Prostate gland (tissue), 2 donors: ENCODE results near the gene NARS2. TPM values are rescaled to one million over a fixed set of nuclear protein-coding genes. Genes with fewer than 3 reads are reported as not detected.
"Not testable (repeated sequence)": the region's sequence is repeated elsewhere in the genome, so short reads cannot be mapped to it uniquely, and the experiment has no call there.

Experiments
- DNase-seq: peaks from one replicate; pipeline ENCODE4 v3.0.0-alpha.2; 2019; ENCODE audit warnings: low spot score
- H3K27ac ChIP-seq, 2 donors: fragments of 200-600 bp; sonication (generic); 2 replicates each; pipeline ENCODE4 v1.5.1; 2017 to 2019
- H3K27me3 ChIP-seq: fragments of 200-600 bp; sonication (generic); replicated peaks from 2 replicates; pipeline ENCODE4 v1.5.1; 2019; ENCODE audit not compliant: insufficient read depth
- H3K36me3 ChIP-seq, 2 donors: fragments of 200-600 bp; sonication (generic); 1 replicate in 1 of 2; 2 replicates in 1 of 2; pipeline versions ENCODE4 v1.5.1 to v1.8.1; 2017 to 2019
- H3K4me1 ChIP-seq: fragments of 200-600 bp; sonication (generic); replicated peaks from 2 replicates; pipeline ENCODE4 v1.5.1; 2019
- H3K4me3 ChIP-seq, 2 donors: fragments of 200-600 bp; sonication (generic); 2 replicates each; pipeline ENCODE4 v1.5.1; 2017 to 2019
- H3K9me3 ChIP-seq: fragments of 200-600 bp; sonication (generic); 2 replicates; pipeline ENCODE4 v1.5.1; 2017
- POLR2A ChIP-seq: fragments of 450-650 bp; IDR thresholded peaks from one replicate; pipeline ENCODE4 v1.6.1; 2016; ENCODE audit warnings: antibody characterized with exemption, mild to moderate bottlenecking
- POLR2AphosphoS5 ChIP-seq: sonication (generic); formaldehyde crosslinking; IDR thresholded peaks from one replicate; pipeline ENCODE4 v1.6.1; 2017; ENCODE audit warnings: antibody characterized with exemption
- WGBS: methylation state at CpG from one replicate; pipeline ENCODE4 v1.1.5; 2018; 5-methylcytosine and 5-hydroxymethylcytosine counted together
- intact Hi-C: fragments of 100-400 bp; cut with DNase I; formaldehyde crosslinking; loops from one replicate; pipeline ENCODE4 v1.14.2; 2022
- total RNA-seq, 2 donors: library from RNA; depleted of rRNA; stranded (reverse); fragments of >200 nt; gene quantifications; one replicate each; pipeline ENCODE4 v1.1.0, GENCODE V29; 2016
- TF ChIP-seq, protein P1 (sequence below), 4 experiments: fragments of 200-600 bp in 2 of 4; fragments of 450-650 bp in 2 of 4; sonication (generic) in 2 of 4; IDR thresholded peaks; 1 replicate in 3 of 4; 2 replicates in 1 of 4; pipeline ENCODE4 v1.5.1; 2016 to 2019; ENCODE audit warnings: antibody characterized with exemption in 4 of 4, mild to moderate bottlenecking in 2 of 4, moderate library complexity in 2 of 4

NARS2 gene
- total RNA-seq, 2 donors from 2014 or later: 21.8 to 25.2 TPM

- Histone ChIP-seq H3K4me3 (no peak overlapping the region), H3K27me3 (no peaks in the 10 kb centered on the region), H3K4me1 (no peaks in the 10 kb centered on the region), H3K27ac (no peak overlapping the region), H3K9me3 (no peaks in the 10 kb centered on the region), H3K36me3 (no peaks in the 10 kb centered on the region)
- DNase-seq: no peak
- intact Hi-C loops: no loop called here
- WGBS: 66% methylated on average over 6 of the region's 6 CpGs
- TF ChIP-seq, protein P1, sequence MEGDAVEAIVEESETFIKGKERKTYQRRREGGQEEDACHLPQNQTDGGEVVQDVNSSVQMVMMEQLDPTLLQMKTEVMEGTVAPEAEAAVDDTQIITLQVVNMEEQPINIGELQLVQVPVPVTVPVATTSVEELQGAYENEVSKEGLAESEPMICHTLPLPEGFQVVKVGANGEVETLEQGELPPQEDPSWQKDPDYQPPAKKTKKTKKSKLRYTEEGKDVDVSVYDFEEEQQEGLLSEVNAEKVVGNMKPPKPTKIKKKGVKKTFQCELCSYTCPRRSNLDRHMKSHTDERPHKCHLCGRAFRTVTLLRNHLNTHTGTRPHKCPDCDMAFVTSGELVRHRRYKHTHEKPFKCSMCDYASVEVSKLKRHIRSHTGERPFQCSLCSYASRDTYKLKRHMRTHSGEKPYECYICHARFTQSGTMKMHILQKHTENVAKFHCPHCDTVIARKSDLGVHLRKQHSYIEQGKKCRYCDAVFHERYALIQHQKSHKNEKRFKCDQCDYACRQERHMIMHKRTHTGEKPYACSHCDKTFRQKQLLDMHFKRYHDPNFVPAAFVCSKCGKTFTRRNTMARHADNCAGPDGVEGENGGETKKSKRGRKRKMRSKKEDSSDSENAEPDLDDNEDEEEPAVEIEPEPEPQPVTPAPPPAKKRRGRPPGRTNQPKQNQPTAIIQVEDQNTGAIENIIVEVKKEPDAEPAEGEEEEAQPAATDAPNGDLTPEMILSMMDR (IDR thresholded peaks at IDR 0.05): no peak
- TF ChIP-seq POLR2AphosphoS5 (no peak), POLR2A (no peak)
These were observed 48.0 kb downstream of the NARS2 start for GRCh38 chr11:78526497-78527146.

- Histone ChIP-seq H3K9me3 (no peaks in the 10 kb centered on the region), H3K36me3 (no peaks in the 10 kb centered on the region), H3K27ac (no peak overlapping the region), H3K4me1 (no peaks in the 10 kb centered on the region), H3K4me3 (no peak overlapping the region), H3K27me3 (no peaks in the 10 kb centered on the region)
- DNase-seq: no peak
- 88% methylated on average over 4 of the region's 4 CpGs for WGBS
- TF ChIP-seq, protein P1 (IDR thresholded peaks at IDR 0.05): no peak
- TF ChIP-seq POLR2A (no peak), POLR2AphosphoS5 (no peak)
- intact Hi-C loops: no loop called here
These were observed 48.9 kb downstream of the NARS2 start for GRCh38 chr11:78525720-78526119.

- TF ChIP-seq, protein P1 (IDR thresholded peaks at IDR 0.05): no peak
- no peak for TF ChIP-seq POLR2A
- TF ChIP-seq POLR2AphosphoS5: no peak
These were observed 54.4 kb downstream of the NARS2 start for GRCh38 chr11:78520230-78520629.

DNA sequence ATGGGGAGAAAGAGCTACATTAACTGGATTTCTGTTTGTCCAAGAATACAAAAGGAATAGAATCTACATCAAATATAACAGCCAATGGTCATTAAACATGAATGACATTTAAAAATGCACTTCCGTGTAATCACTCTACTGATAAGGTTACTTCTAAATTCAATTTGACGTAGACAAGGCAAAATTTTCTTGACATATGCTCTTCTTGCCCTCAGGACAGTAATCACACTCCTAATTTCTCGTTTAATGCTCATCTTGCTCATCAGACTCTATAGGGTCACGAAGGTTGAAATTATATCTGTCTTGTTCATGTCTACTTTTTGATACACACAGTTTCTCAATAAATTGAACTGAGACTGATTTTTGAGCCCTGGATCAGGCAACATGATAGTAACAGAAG is 58.4 kb downstream of the NARS2 start:
- no peak overlapping the region for H3K27ac ChIP-seq
- DNase-seq: no peak
- no peaks in the 10 kb centered on the region for H3K27me3 ChIP-seq
- no peaks in the 10 kb centered on the region for H3K4me1 ChIP-seq
- no peaks in the 10 kb centered on the region for H3K9me3 ChIP-seq
- intact Hi-C loops: no loop called here
- no peak overlapping the region for H3K4me3 ChIP-seq
- WGBS: 70% methylated on average over 4 of the region's 4 CpGs
- TF ChIP-seq POLR2A: no peak
- H3K36me3 ChIP-seq: no peaks in the 10 kb centered on the region

More at GRCh38 chr11:78520230-78520629, 54.4 kb downstream of the NARS2 start:
- Histone ChIP-seq H3K4me1 (no peaks in the 10 kb centered on the region), H3K9me3 (no peaks in the 10 kb centered on the region), H3K27ac (no peak overlapping the region), H3K27me3 (no peaks in the 10 kb centered on the region), H3K4me3 (no peak overlapping the region), H3K36me3 (no peaks in the 10 kb centered on the region)
- intact Hi-C loops: no loop called here
- 54% methylated on average over 1 of the region's 1 CpG for WGBS
- no peak for DNase-seq

GRCh38 chr11:78514922-78515502 is 59.7 kb downstream of the NARS2 start:
- intact Hi-C loops: no loop called here
- H3K9me3 ChIP-seq: no peaks in the 10 kb centered on the region
- no peaks in the 10 kb centered on the region for H3K4me1 ChIP-seq
- H3K27ac ChIP-seq: no peak overlapping the region
- DNase-seq: no peak
- 68% methylated on average over 4 of the region's 4 CpGs for WGBS
- TF ChIP-seq, protein P1 (IDR thresholded peaks at IDR 0.05): no peak
- no peak for TF ChIP-seq POLR2AphosphoS5
- TF ChIP-seq POLR2A: no peak
- no peak overlapping the region for H3K4me3 ChIP-seq
- H3K36me3 ChIP-seq: no peaks in the 10 kb centered on the region
- no peaks in the 10 kb centered on the region for H3K27me3 ChIP-seq

DNA sequence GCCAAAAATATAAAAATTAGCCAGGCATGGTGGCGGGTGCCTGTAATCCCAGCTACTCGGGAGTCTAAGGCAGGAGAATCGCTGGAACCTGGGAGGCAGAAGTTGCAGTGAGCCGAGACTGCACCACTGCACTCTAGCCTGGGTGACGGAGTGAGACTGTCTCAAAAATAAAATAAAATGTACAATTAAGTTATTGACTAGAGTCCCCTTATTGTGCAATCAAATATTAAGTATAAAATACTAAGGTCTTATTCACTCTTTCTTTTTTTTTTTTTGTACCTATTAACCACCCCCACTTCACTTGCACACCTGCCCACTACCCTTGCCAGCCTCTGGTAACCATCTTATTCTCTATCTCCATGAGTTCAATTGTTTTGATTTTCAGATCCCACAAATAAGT is 61.6 kb downstream of the NARS2 start:
- DNase-seq, intact Hi-C loops, H3K36me3 ChIP-seq, H3K4me1 ChIP-seq, H3K27ac ChIP-seq, H3K27me3 ChIP-seq, H3K9me3 ChIP-seq, H3K4me3 ChIP-seq: not testable (repeated sequence)
- WGBS: 96% methylated on average over 5 of the region's 5 CpGs
